Endothelial cell of umbilical vein (primary cell): ENCODE measurements around the gene QRICH2. TPM values are rescaled to one million over a fixed set of nuclear protein-coding genes. Genes with fewer than 3 reads are reported as not detected.

Experiments used
- BruUV-seq: library from RNA; stranded (reverse); fragments of 400-500 nt; replicated peaks from 2 replicates; lab custom pipeline; 2021; lab: Mats Ljungman, UMichigan
- CTCF ChIA-PET: fragments of 300-600, 350-600 bp; sonication (Branson Sonifier 250); formaldehyde crosslinking; loops from one replicate; lab custom pipeline; 2021; ENCODE audit warnings: antibody characterized with exemption, inconsistent platforms; lab: Charles Lee
- POLR2A ChIA-PET: fragments of 300-600, 350-600 bp; sonication (Branson Sonifier 250); formaldehyde crosslinking; loops from one replicate; lab custom pipeline; 2021; ENCODE audit warnings: antibody characterized with exemption, inconsistent platforms; lab: Charles Lee
- DNase-seq: peaks from one replicate; pipeline ENCODE4 v3.0.0-alpha.2; 2011; ENCODE audit warnings: low read depth, low spot score
- FAIRE-seq: peaks from 2 replicates; lab custom pipeline; 2011; peaks lifted over from hg19 to GRCh38; lab: Jason Lieb, UNC
- H2AFZ ChIP-seq: 2 replicates; pipeline ENCODE4 v1.6.0; 2012; ENCODE audit warnings: low read depth, low read length, control low read depth, inconsistent platforms
- H3K27ac ChIP-seq: 2 replicates; pipeline ENCODE4 v1.5.1; 2011; ENCODE audit warnings: low read depth, mild to moderate bottlenecking, control low read depth, low read length, moderate library complexity; ENCODE audit not compliant: insufficient read depth
- H3K27me3 ChIP-seq, 2 experiments: 2 replicates each; pipeline versions ENCODE4 v1.6.0 to v1.6.1; 2011; ENCODE audit warnings: low read length in 2 of 2, mixed read lengths in 1 of 2; ENCODE audit not compliant: control insufficient read depth in 2 of 2, insufficient read depth in 2 of 2
- H3K36me3 ChIP-seq, 2 experiments: 2 replicates in 1 of 2; 3 replicates in 1 of 2; pipeline ENCODE4 v1.5.1; 2011; ENCODE audit warnings: low read length in 2 of 2, mild to moderate bottlenecking in 1 of 2, moderate library complexity in 1 of 2; ENCODE audit not compliant: control insufficient read depth in 2 of 2, insufficient read depth in 2 of 2; ENCODE audit errors: extremely low read depth in 1 of 2
- H3K4me1 ChIP-seq: 3 replicates; pipeline ENCODE4 v1.5.1; 2011; ENCODE audit warnings: mild to moderate bottlenecking, low read length; ENCODE audit not compliant: control insufficient read depth, insufficient read depth; ENCODE audit errors: extremely low read depth
- H3K4me2 ChIP-seq: 2 replicates; pipeline ENCODE4 v1.6.1; 2011; ENCODE audit warnings: low read length, control low read depth, mixed read lengths; ENCODE audit not compliant: insufficient read depth
- H3K4me3 ChIP-seq, 3 experiments: fragments of 200-600 bp in 1 of 3; sonication (generic), shearing (Covaris generic) in 1 of 3; replicated peaks in 1 of 3; 2 replicates each; pipeline ENCODE4 v1.5.1; 2011 to 2016; ENCODE audit warnings: control low read depth in 3 of 3, low read length in 3 of 3, mild to moderate bottlenecking in 2 of 3, inconsistent platforms in 1 of 3, low read depth in 1 of 3, moderate library complexity in 1 of 3; ENCODE audit not compliant: insufficient read depth in 1 of 3
- H3K79me2 ChIP-seq: 2 replicates; pipeline ENCODE4 v1.6.0; 2012; ENCODE audit warnings: low read length, inconsistent platforms; ENCODE audit not compliant: control insufficient read depth, insufficient read depth
- H3K9ac ChIP-seq: replicated peaks from 2 replicates; pipeline ENCODE3; 2011; ENCODE audit warnings: low read length, control low read depth; ENCODE audit not compliant: insufficient read depth; ENCODE audit errors: extremely low read depth
- H3K9me1 ChIP-seq: replicated peaks from 3 replicates; pipeline ENCODE4 v1.6.0; 2011; ENCODE audit warnings: mild to moderate bottlenecking, low read length; ENCODE audit not compliant: control insufficient read depth, insufficient read depth; ENCODE audit errors: extremely low read depth
- H3K9me3 ChIP-seq: replicated peaks from 2 replicates; pipeline ENCODE4 v1.5.1; 2012; ENCODE audit warnings: low read length, inconsistent platforms; ENCODE audit not compliant: control insufficient read depth, insufficient read depth
- H4K20me1 ChIP-seq: replicated peaks from 2 replicates; pipeline ENCODE3; 2011; ENCODE audit warnings: mild to moderate bottlenecking, low read length; ENCODE audit not compliant: control insufficient read depth, insufficient read depth; ENCODE audit errors: extremely low read depth
- CTCF ChIP-seq, 2 donors: IDR thresholded peaks; 1 replicate in 1 of 2; 2 replicates in 1 of 2; pipeline ENCODE4 v1.5.1; 2011; ENCODE audit warnings: low read length in 2 of 2, mild to moderate bottlenecking in 2 of 2, moderate library complexity in 2 of 2, control low read depth in 1 of 2, inconsistent platforms in 1 of 2, low read depth in 1 of 2; ENCODE audit not compliant: insufficient read depth in 1 of 2; ENCODE audit errors: extremely low read depth in 1 of 2
- EZH2 ChIP-seq: IDR thresholded peaks from 2 replicates; pipeline ENCODE4 v1.6.1; 2012; ENCODE audit warnings: borderline replicate concordance, low read depth, mild to moderate bottlenecking, moderate library complexity, low read length, inconsistent platforms; ENCODE audit not compliant: severe bottlenecking
- GATA2 ChIP-seq: IDR thresholded peaks from 2 replicates; pipeline ENCODE4 v1.7.0; 2011; ENCODE audit warnings: low read depth, mild to moderate bottlenecking, moderate library complexity, mixed read lengths, low read length; ENCODE audit not compliant: insufficient read length, insufficient read depth
- JUN ChIP-seq: IDR thresholded peaks from 2 replicates; pipeline ENCODE4 v1.6.1; 2011; ENCODE audit warnings: borderline replicate concordance, low read depth; ENCODE audit not compliant: insufficient read length, insufficient read depth
- MAX ChIP-seq: IDR thresholded peaks from 2 replicates; pipeline ENCODE4 v1.6.1; 2011; ENCODE audit not compliant: insufficient read depth, insufficient read length
- MYC ChIP-seq: IDR thresholded peaks from one replicate; pipeline ENCODE4 v1.6.1; 2011; ENCODE audit warnings: mild to moderate bottlenecking, low read depth, low read length
- POLR2A ChIP-seq: IDR thresholded peaks from 2 replicates; pipeline ENCODE4 v1.6.1; 2012; ENCODE audit warnings: low read depth, mild to moderate bottlenecking, control low read depth, low read length
- POLR2AphosphoS5 ChIP-seq: IDR thresholded peaks from 2 replicates; pipeline ENCODE4 v1.6.1; 2012; ENCODE audit warnings: low read depth, mild to moderate bottlenecking, control low read depth, low read length, moderate library complexity; ENCODE audit not compliant: insufficient read depth
- dilution Hi-C: fragments of 300-500 bp; cut with MboI; formaldehyde crosslinking; loops from one replicate; pipeline ENCODE4 v1.15.0; 2019; ENCODE audit warnings: low sequenced_read_pairs; ENCODE audit not compliant: extremely low pct_ligation_motif_present
- intact Hi-C: fragments of 100-400 bp; cut with micrococcal nuclease; formaldehyde crosslinking; loops from one replicate; pipeline ENCODE4 v1.10.0; 2022
- polyA plus RNA-seq, 4 experiments: library from polyadenylated mRNA; depleted of rRNA in 3 of 4; stranded (reverse) in 3 of 4; unstranded in 1 of 4; fragments of >200 nt; gene quantifications; 2 replicates each; pipeline versions ENCODE4 v1.2.1 to v1.2.3, GENCODE V29; 2011 to 2012; ENCODE audit warnings: missing spikeins in 1 of 4
- total RNA-seq: library from RNA; stranded (reverse); gene quantifications from 2 replicates; pipeline ENCODE4 v1.2.3, GENCODE V29; 2021

QRICH2 gene
- total and polyA plus RNA-seq, 2 donors (not counting 3 experiments of a cell fraction or from before 2014, with no cell fraction given): 6.7 to 9.6 TPM

GRCh38 chr17:76354317-76354729 is 46.2 kb upstream of the QRICH2 start:
- POLR2A ChIA-PET: interaction anchor here (0.6 to 1.7 kb wide), 6 partner anchors 7 to 40 kb away, joined by 3 to 10 read pairs (median 4); partner anchors contain the start of gene SPHK1
- Histone ChIP-seq H3K9me1 (no peaks in the 10 kb centered on the region), H3K4me3 (peak overlapping the region; percentile 50 to 94 (median 56)), H4K20me1 (no peaks in the 10 kb centered on the region), H2AFZ (peak overlapping the region; percentile 93), H3K79me2 (peaks cover 26% of the 10 kb centered on the region), H3K9ac (peak overlapping the region; percentile 97), H3K4me1 (peaks cover 10% of the 10 kb centered on the region), H3K27ac (peak overlapping the region; percentile 98), H3K9me3 (no peaks in the 10 kb centered on the region), H3K4me2 (peak overlapping the region; percentile 81), H3K36me3 (no peaks in the 10 kb centered on the region), H3K27me3 (no peaks in the 10 kb centered on the region)
- dilution Hi-C loops (no loop called here), intact Hi-C loops (loop anchor here (1.0 to 2.0 kb wide), 3 partner anchors 16 to 44 kb away; no protein-coding TSS in a partner anchor)
- TF ChIP-seq CTCF (IDR thresholded peaks at IDR 0.05; ENCODE audit: extremely low read depth in 1 of 2, insufficient read depth in 1 of 2, low read depth in 1 of 2, low read length in 2 of 2): no peak
- no peak for TF ChIP-seq GATA2
- no peak for TF ChIP-seq MAX
- TF ChIP-seq MYC: no peak
- TF ChIP-seq POLR2AphosphoS5: no peak
- no peak for TF ChIP-seq POLR2A
- no peak for TF ChIP-seq JUN
- no peak for TF ChIP-seq EZH2
- no peak for DNase-seq
- FAIRE-seq: no peak
- BruUV-seq: TSS peak; percentile 87
- CTCF ChIA-PET: interaction anchor here (0.6 to 4.5 kb wide), 12 partner anchors 9 to 251 kb away, joined by 3 to 57 read pairs (median 9); partner anchors contain the start of genes EXOC7 and SPHK1
